Karpas-422 (cell line): ENCODE data around the gene LCN1. TPM values are rescaled to one million over a fixed set of nuclear protein-coding genes. Genes with fewer than 3 reads are reported as not detected.
"Not testable (repeated sequence)": the region's sequence is repeated elsewhere in the genome, so short reads cannot be mapped to it uniquely, and the experiment has no call there.

Experiments used
- DNase-seq: peaks from one replicate; pipeline ENCODE4 v3.0.0-alpha.2; 2015
- H2AFZ ChIP-seq: fragments of 200-600 bp; sonication (generic); 2 replicates; pipeline ENCODE4 v1.6.1; 2014; ENCODE audit warnings: antibody characterized with exemption, low read length, mixed read lengths
- H3K27ac ChIP-seq: fragments of 200-600 bp; sonication (generic); 2 replicates; pipeline ENCODE4 v1.5.1; 2014; ENCODE audit warnings: mild to moderate bottlenecking, low read length, moderate library complexity
- H3K27me3 ChIP-seq: fragments of 200-600 bp; sonication (generic); 2 replicates; pipeline ENCODE4 v1.6.1; 2014; ENCODE audit warnings: low read length, mixed read lengths
- H3K36me3 ChIP-seq: fragments of 200-600 bp; sonication (generic); 2 replicates; pipeline ENCODE4 v1.6.1; 2014; ENCODE audit warnings: low read length, mixed read lengths; ENCODE audit not compliant: insufficient read depth
- H3K4me1 ChIP-seq: fragments of 200-600 bp; sonication (generic); 2 replicates; pipeline ENCODE4 v1.6.1; 2014; ENCODE audit warnings: mild to moderate bottlenecking, low read length, mixed read lengths
- H3K4me2 ChIP-seq: fragments of 200-600 bp; sonication (generic); 2 replicates; pipeline ENCODE4 v1.6.1; 2014; ENCODE audit warnings: low read length, low read depth, mild to moderate bottlenecking; ENCODE audit not compliant: poor library complexity, severe bottlenecking
- H3K4me3 ChIP-seq: fragments of 200-600 bp; sonication (generic); 2 replicates; pipeline ENCODE4 v1.5.1; 2014; ENCODE audit warnings: mild to moderate bottlenecking, antibody characterized with exemption, low read length, mixed read lengths
- H3K79me2 ChIP-seq: fragments of 200-600 bp; sonication (generic); 2 replicates; pipeline ENCODE4 v1.6.1; 2014; ENCODE audit warnings: mild to moderate bottlenecking, low read length, mixed read lengths
- H3K9ac ChIP-seq: fragments of 200-600 bp; sonication (generic); 2 replicates; pipeline ENCODE4 v1.6.0; 2014; ENCODE audit warnings: low read length
- H3K9me2 ChIP-seq: fragments of 200-600 bp; sonication (generic), shearing (Covaris generic); replicated peaks from 2 replicates; pipeline ENCODE4 v1.6.0; 2014; ENCODE audit warnings: mild to moderate bottlenecking, low read length, moderate library complexity; ENCODE audit not compliant: insufficient read depth
- H3K9me3 ChIP-seq: fragments of 300-700, 200-600 bp; sonication (generic); 2 replicates; pipeline ENCODE4 v1.6.1; 2014; ENCODE audit warnings: low read length, mixed read lengths
- H4K20me1 ChIP-seq: fragments of 200-600 bp; sonication (generic); 2 replicates; pipeline ENCODE4 v1.6.1; 2014; ENCODE audit warnings: mild to moderate bottlenecking, antibody characterized with exemption, low read length, low read depth; ENCODE audit not compliant: insufficient read depth
- total RNA-seq: library from RNA; depleted of rRNA; stranded (reverse); fragments of >200 nt; shearing (Covaris generic); gene quantifications from 2 replicates; pipeline ENCODE4 v1.2.3, GENCODE V29; 2014; ENCODE audit warnings: low replicate concordance

Gene LCN1
- total RNA-seq, 1 experiment from 2014 or later, result not detected

DNA sequence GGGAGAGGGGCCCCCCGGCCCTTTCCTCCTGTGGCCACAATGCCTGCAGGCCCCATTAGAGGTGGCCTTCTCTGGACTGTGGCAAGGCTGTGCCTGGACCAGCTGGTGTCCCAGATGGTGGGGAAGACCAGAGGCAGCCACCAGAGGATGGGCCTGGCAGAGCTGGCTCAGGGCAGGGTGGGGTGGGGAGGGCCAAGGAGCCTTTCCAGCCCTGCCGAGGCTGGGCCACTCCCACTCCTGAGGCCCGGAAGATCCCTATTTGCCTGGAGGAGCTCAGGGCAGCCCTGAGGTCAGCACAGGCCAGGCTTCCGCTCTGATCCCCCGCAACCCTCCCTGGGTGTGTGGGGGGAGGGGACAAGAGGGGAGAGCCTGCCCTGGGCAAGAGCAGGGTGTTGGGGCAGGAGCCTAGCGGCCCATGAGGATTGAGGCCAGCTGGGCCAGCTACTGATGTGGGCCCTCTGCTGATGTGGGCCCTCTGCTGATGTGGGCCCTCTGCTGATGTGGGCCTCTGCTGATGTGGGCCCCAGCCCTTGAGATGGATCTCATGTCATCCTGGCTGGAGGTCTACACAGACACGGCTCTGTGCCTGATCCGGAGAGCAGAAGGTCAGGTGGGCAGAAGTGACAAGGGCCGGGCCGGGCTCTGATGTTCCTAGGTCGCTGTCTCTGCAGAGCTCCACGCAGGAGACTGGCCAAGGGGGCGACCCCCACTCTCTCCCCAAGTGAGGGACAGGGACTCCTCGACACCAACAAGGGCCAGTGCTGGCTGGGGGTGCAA, 14.7 kb upstream of the LCN1 start:
- peaks cover 8% of the 10 kb centered on the region for H3K36me3 ChIP-seq
- peaks cover 31% of the 10 kb centered on the region for H4K20me1 ChIP-seq
- H3K27me3 ChIP-seq, result no peaks in the 10 kb centered on the region
- no peak for DNase-seq
- peaks cover 11% of the 10 kb centered on the region for H3K9me3 ChIP-seq
- H3K9ac ChIP-seq, result no peak overlapping the region
- H3K4me1 ChIP-seq, result peaks cover 7% of the 10 kb centered on the region
- no peak overlapping the region for H3K4me3 ChIP-seq
- no peak overlapping the region for H3K4me2 ChIP-seq
- no peak overlapping the region for H3K27ac ChIP-seq
- H2AFZ ChIP-seq, result no peak overlapping the region
- H3K9me2 ChIP-seq, result no peaks in the 10 kb centered on the region
- peaks cover 12% of the 10 kb centered on the region for H3K79me2 ChIP-seq

DNA sequence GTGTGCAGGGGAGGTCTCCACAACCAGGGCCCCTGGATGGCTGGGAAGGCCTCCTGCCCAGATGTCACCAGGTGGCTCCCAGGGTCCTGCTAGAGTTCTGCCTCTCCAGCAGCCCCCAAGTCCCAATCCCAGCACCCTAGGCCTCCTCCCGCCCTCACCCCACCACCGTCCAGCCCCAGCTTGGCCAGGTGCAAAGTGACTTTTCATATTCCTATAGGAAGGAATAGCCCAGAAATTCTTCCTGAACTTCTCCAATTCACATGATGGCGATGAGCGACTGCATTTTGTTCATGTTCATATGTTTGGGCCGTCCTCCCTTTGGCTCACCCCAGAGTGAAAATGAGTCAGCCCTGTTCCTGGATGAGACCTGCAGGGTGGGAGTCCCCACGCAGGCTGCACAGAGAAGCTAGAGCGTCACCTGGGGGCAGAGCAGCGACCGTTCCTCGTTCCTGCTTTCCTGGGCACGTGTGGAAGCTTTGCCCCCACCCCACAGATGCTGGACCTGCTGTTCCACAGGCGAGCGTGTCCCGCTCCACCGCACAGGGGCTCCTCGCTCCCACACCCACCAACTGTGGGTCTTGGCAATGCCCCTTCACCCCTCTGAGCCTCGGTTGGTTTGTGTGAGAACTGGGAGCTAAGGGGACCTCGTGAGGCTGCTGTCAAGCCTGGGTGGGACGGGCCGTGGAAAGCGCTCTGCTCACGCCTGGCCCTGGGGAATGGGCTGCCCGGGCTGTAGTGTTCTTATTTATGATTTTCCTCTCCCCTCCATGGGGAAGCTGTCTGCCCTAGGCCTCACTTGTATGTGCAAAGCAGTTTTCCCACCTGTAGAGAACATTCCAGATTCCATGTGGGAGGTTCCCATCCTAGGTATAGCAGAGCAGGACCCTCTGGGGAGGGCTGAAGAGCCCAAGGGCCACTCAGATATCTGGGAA, 13.9 kb upstream of the LCN1 start:
- H3K9ac ChIP-seq, result no peak overlapping the region
- H3K9me3 ChIP-seq, result peaks cover 11% of the 10 kb centered on the region
- H3K9me2 ChIP-seq, result no peaks in the 10 kb centered on the region
- H3K79me2 ChIP-seq, result peaks cover 3% of the 10 kb centered on the region; the same call in 1 of the 2 replicates
- no peak for DNase-seq
- H3K36me3 ChIP-seq, result peaks cover 4% of the 10 kb centered on the region
- no peak overlapping the region for H3K4me3 ChIP-seq
- H2AFZ ChIP-seq, result no peak overlapping the region
- no peak overlapping the region for H3K27ac ChIP-seq
- H3K4me2 ChIP-seq, result no peak overlapping the region
- H3K27me3 ChIP-seq, result no peaks in the 10 kb centered on the region
- peaks cover 23% of the 10 kb centered on the region; the same call in 1 of the 2 replicates for H4K20me1 ChIP-seq
- no peaks in the 10 kb centered on the region for H3K4me1 ChIP-seq

DNA sequence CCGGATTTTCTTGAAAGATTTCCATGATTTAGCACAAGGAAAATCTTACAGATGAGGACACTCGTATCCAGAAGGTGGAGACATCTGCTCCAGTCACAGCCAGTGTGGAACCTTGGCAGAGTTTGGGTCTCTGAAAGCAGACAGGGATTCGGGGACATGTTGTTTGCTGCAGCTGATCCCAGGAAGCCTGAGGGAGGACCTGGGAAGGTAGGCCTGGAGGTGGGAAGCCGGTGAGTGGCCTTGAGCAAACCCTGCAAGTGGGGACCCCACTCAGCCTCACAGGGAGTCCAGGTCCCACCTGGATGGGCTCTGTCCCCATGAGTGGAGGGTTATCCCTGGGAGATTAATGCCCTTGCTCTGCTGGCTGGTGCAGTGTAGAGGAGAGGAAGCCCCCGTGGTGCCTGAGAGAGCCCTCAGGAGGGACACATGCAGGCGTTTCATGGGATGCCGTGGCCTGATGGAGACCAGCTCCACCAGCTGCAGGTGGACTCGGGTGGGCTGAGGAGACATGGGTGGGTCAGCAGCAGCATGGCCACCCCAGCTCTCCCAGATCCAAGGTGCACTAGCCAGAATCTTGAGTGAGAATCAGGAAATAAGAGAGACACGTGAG, 12.9 kb upstream of the LCN1 start:
- Histone ChIP-seq H3K36me3 (peaks cover 4% of the 10 kb centered on the region), H3K27ac (no peak overlapping the region), H3K9me3 (peaks cover 11% of the 10 kb centered on the region), H3K9me2 (no peaks in the 10 kb centered on the region), H3K4me1 (no peaks in the 10 kb centered on the region), H3K9ac (no peak overlapping the region), H3K79me2 (no peaks in the 10 kb centered on the region), H3K4me3 (no peak overlapping the region), H3K27me3 (no peaks in the 10 kb centered on the region), H3K4me2 (no peak overlapping the region), H2AFZ (no peak overlapping the region), H4K20me1 (0 out of 2 replicates have a peak, but pooled peaks cover 14% of the 10 kb centered on the region)
- DNase-seq, result no peak

DNA sequence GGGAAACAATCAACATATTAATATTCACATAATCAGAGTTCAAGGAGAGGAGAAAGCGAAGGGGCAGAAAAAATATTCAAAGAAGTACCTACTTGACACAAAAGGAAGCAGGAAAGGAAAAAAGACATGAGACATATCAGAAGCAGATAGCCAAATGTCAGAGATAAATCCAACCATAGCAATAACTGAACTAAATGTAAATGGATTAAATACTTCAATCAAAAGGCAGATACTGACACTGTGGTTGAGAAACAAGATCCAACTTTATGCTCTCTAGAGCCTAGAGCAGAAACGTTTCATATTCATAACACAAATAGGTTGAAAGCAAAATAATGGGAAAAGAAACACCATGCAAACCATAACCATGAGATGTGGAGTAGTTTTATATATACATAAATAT, 11.8 kb upstream of the LCN1 start:
- Histone ChIP-seq H3K4me1 (no peaks in the 10 kb centered on the region), H2AFZ (no peak overlapping the region), H3K4me3 (no peak overlapping the region), H3K79me2 (no peaks in the 10 kb centered on the region), H3K27ac (no peak overlapping the region), H3K27me3 (no peaks in the 10 kb centered on the region), H3K4me2 (no peak overlapping the region), H3K9ac (no peak overlapping the region), H4K20me1 (peaks cover 4% of the 10 kb centered on the region; the same call in 1 of the 2 replicates), H3K9me2 (no peaks in the 10 kb centered on the region), H3K9me3 (peaks cover 11% of the 10 kb centered on the region), H3K36me3 (peaks cover 4% of the 10 kb centered on the region)
- no peak for DNase-seq

DNA sequence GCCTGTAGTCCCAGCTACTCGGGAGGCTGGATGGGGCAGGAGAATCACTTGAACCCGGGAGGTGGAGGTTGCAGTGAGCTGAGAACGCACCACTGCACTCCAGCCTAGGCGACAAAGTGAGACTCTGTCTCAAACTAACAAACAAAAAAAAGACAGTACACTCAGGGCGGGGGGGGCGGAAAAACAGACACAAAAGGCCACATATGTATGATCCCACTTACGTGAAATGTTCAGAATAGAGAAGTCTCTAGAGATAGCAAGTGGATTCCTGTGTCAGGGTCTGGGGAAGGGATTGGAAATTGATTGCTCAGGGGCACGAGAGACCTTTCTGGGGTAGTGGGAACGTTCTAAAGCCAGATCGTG, 9.0 kb upstream of the LCN1 start:
- Histone ChIP-seq H3K9ac (no peak overlapping the region), H3K27ac (no peak overlapping the region), H3K79me2 (no peaks in the 10 kb centered on the region), H3K9me3 (peaks cover 11% of the 10 kb centered on the region), H3K9me2 (no peaks in the 10 kb centered on the region), H3K36me3 (no peaks in the 10 kb centered on the region), H2AFZ (no peak overlapping the region), H3K27me3 (no peaks in the 10 kb centered on the region), H4K20me1 (no peaks in the 10 kb centered on the region; the same call in 1 of the 2 replicates), H3K4me1 (no peaks in the 10 kb centered on the region), H3K4me2 (no peak overlapping the region), H3K4me3 (no peak overlapping the region)
- DNase-seq, result no peak

DNA sequence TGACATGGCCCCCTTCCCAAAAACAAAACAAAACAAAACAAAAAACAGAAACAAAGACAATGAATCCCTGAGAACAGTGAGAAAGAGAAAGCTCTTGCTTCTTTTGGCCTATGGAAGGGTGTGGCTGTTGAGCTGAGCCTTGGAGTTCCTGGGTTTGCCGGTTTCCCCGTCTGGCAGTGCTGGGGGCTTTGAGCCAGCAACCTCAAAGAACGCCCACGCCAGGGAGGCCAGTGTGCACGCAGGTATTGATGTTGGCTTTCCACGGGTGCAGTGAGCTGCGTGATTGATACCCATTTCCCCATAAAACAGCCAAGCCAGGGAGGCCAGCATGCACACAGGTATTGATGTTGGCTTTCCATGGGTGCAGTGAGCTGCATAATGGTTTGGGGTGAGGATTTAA, 8.3 kb upstream of the LCN1 start:
- Histone ChIP-seq H3K27me3 (no peaks in the 10 kb centered on the region), H3K9ac (no peak overlapping the region), H3K4me1 (no peaks in the 10 kb centered on the region), H2AFZ (no peak overlapping the region), H3K36me3 (no peaks in the 10 kb centered on the region), H4K20me1 (no peaks in the 10 kb centered on the region; the same call in 1 of the 2 replicates), H3K4me3 (no peak overlapping the region), H3K9me3 (peaks cover 11% of the 10 kb centered on the region), H3K4me2 (no peak overlapping the region), H3K79me2 (no peaks in the 10 kb centered on the region), H3K27ac (no peak overlapping the region), H3K9me2 (no peaks in the 10 kb centered on the region)
- DNase-seq, result no peak

DNA sequence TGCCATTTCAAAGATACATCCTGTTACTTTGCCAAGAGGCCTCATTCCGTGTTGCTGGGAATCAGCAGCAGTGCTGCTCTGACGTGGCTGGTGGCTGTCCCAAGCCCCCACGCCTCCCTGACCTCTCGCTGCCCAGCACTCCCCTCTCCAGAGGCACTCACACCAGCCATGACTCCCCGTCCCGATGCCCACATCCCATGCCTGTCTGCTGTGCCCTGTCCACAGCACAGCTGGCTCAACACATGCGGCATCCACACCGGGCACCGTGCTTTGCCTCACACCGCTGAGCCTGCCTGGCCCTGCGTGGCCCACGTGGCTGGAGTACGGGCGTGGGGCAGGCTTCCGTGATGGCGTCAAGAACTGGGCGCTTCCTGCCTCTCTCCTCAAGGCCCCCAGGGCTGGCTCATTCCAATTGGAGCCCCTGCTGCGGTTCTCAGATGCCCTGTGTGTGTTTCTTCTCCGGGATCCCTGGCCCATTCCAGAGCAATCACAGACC, 7.8 kb upstream of the LCN1 start:
- Histone ChIP-seq H3K9me2 (no peaks in the 10 kb centered on the region), H3K9ac (no peak overlapping the region), H3K4me2 (no peak overlapping the region), H3K9me3 (peaks cover 11% of the 10 kb centered on the region), H3K79me2 (no peaks in the 10 kb centered on the region), H3K27me3 (no peaks in the 10 kb centered on the region), H4K20me1 (no peaks in the 10 kb centered on the region; the same call in 1 of the 2 replicates), H3K4me1 (no peaks in the 10 kb centered on the region), H3K4me3 (no peak overlapping the region), H2AFZ (no peak overlapping the region), H3K27ac (no peak overlapping the region), H3K36me3 (no peaks in the 10 kb centered on the region)
- no peak for DNase-seq

DNA sequence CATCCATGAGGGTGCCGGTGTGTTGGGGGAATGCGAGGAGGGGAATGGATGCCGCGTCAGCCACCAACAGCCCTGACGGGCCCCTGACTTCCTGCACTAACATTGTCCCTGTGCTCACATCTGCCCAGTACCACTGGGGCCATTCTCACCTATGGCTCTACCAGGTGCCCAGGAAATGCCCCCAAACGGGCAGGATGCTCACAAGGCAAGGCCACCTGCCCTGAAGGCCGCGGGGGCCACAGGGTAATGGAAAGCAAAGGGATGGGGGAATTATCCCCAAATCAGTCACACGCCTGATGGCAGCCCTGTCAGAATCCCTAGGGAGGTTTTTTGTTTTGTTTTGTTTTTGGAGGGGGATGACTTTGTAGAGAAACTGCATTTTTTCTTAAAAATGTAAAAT, 7.3 kb upstream of the LCN1 start:
- not testable (repeated sequence) for H3K9me2 ChIP-seq, H3K27me3 ChIP-seq

More for the DNA sequence above, 7.3 kb upstream of the LCN1 start:
- not testable (repeated sequence) for H3K4me3 ChIP-seq, H3K9me3 ChIP-seq, H3K36me3 ChIP-seq, DNase-seq, H3K4me1 ChIP-seq, H3K79me2 ChIP-seq, H2AFZ ChIP-seq, H4K20me1 ChIP-seq, H3K27ac ChIP-seq, H3K9ac ChIP-seq, H3K4me2 ChIP-seq
